GM06990 (cell line): Measurements from ENCODE around the gene DCDC2B.
"Not testable (repeated sequence)": the region's sequence is repeated elsewhere in the genome, so short reads cannot be mapped to it uniquely, and the experiment has no call there.

ENCODE experiments used
- DNase-seq: peaks from one replicate; pipeline ENCODE4 v3.0.0-alpha.2; 2011; ENCODE audit not compliant: insufficient read length; ENCODE audit errors: extremely low read depth
- H3K27me3 ChIP-seq: replicated peaks from 2 replicates; pipeline ENCODE4 v1.6.0; 2011; ENCODE audit warnings: low read length; ENCODE audit not compliant: control insufficient read depth, insufficient read depth
- H3K36me3 ChIP-seq: 2 replicates; pipeline ENCODE4 v1.5.1; 2011; ENCODE audit warnings: low read length; ENCODE audit not compliant: control insufficient read depth, insufficient read depth
- H3K4me3 ChIP-seq: replicated peaks from 2 replicates; pipeline ENCODE4 v1.5.1; 2011; ENCODE audit warnings: low read depth, mild to moderate bottlenecking, control low read depth, low read length
- TF ChIP-seq, protein P1 (sequence below): IDR thresholded peaks from 2 replicates; pipeline ENCODE4 v1.5.1; 2011; ENCODE audit warnings: low read length, control low read depth, mild to moderate bottlenecking, inconsistent platforms; ENCODE audit not compliant: insufficient read depth, poor library complexity, severe bottlenecking

The DCDC2B gene

DNA sequence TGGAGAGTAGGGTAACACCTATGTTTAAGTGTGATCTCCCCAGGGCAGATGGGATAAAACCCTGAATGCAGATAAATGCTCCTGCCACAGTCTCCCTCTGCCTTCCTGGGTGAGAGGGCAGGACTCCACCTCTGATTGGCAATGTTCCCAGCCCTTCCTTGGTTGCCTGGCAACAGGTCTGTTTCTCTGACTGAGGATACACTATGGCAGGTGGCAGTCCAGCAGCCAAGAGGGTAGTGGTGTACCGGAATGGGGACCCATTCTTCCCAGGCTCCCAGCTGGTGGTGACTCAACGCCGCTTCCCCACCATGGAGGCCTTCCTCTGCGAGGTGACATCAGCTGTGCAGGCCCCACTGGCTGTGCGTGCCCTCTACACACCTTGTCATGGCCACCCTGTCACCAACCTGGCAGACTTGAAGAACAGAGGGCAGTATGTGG lies at the start of gene DCDC2B:
TSS of gene DCDC2B (plus strand) at position 199 of the 438 bp plus-strand sequence. CDS start at position 204, 5 bp downstream.
- Histone ChIP-seq H3K36me3 (peaks cover 7% of the 10 kb centered on the region), H3K4me3 (no peak within 1 kb of the TSS), H3K27me3 (no peaks in the 10 kb centered on the region)
- TF ChIP-seq, protein P1, sequence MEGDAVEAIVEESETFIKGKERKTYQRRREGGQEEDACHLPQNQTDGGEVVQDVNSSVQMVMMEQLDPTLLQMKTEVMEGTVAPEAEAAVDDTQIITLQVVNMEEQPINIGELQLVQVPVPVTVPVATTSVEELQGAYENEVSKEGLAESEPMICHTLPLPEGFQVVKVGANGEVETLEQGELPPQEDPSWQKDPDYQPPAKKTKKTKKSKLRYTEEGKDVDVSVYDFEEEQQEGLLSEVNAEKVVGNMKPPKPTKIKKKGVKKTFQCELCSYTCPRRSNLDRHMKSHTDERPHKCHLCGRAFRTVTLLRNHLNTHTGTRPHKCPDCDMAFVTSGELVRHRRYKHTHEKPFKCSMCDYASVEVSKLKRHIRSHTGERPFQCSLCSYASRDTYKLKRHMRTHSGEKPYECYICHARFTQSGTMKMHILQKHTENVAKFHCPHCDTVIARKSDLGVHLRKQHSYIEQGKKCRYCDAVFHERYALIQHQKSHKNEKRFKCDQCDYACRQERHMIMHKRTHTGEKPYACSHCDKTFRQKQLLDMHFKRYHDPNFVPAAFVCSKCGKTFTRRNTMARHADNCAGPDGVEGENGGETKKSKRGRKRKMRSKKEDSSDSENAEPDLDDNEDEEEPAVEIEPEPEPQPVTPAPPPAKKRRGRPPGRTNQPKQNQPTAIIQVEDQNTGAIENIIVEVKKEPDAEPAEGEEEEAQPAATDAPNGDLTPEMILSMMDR, result no peak
- DNase-seq, result no peak

DNA sequence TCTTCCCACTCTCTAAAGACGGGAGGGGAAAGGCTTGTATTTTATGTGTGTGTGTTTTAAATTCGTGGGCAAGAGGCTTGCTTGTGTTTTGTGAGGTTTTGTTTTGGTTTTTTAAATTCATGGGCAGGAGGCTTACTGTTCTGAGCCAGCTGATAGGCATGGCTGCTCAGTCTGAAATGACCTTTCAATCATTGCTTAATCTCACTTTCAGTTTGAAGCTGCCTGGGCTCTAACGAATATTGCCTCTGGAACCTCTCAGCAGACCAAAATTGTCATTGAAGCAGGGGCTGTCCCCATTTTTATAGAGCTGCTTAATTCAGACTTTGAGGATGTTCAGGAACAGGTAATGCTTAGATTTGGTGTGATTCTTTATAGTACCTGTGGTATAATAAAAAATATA lies 49.7 kb upstream of the DCDC2B start:
- TF ChIP-seq, protein P1, result no peak
- Histone ChIP-seq H3K36me3 (peaks cover 20% of the 10 kb centered on the region), H3K4me3 (no peak overlapping the region), H3K27me3 (no peaks in the 10 kb centered on the region)
- no peak for DNase-seq

DNA sequence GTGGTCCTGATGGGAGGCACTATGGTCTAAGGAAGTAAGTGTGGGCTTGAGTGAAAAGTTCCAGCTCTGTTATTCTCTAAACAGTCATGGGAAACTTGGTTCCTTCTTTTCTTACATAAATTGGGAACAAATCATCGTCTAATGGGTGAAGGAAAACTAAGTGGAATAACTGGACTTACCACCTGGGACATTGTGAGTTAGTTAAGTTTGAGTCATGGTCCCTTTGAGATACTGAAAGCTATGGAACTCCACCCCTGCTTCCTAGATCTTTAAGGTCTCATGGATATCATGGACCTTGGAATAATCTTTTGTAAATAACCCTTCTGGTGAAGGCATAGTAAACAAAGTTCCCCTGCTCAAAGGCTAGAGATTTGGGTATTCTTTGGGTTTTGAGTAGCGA lies 45.5 kb upstream of the DCDC2B start:
- no peak for DNase-seq
- H3K4me3 ChIP-seq, result no peak overlapping the region
- TF ChIP-seq, protein P1, result no peak
- H3K36me3 ChIP-seq, result peaks cover 22% of the 10 kb centered on the region
- H3K27me3 ChIP-seq, result no peaks in the 10 kb centered on the region

DNA sequence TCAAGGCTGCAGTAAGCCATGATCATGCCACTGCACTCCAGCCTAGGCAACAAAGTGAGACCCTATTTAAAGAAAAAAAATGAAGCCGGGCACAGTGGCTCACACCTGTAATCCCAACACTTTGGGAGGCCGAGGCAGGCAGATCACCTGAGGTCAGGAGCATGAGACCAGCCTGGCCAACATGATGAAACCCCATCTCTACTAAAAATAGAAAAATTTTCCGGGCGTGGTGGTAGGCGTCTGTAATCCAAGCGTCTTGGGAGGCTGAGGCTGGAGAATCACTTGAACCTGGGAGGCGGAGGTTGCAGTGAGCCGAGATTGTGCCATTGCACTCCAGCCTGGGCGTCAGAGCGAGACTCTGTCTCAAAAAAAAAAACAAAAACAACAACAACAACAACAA lies 43.3 kb upstream of the DCDC2B start:
- not testable (repeated sequence) for H3K4me3 ChIP-seq, DNase-seq, H3K27me3 ChIP-seq
- H3K36me3 ChIP-seq, result peaks cover 26% of the 10 kb centered on the region

DNA sequence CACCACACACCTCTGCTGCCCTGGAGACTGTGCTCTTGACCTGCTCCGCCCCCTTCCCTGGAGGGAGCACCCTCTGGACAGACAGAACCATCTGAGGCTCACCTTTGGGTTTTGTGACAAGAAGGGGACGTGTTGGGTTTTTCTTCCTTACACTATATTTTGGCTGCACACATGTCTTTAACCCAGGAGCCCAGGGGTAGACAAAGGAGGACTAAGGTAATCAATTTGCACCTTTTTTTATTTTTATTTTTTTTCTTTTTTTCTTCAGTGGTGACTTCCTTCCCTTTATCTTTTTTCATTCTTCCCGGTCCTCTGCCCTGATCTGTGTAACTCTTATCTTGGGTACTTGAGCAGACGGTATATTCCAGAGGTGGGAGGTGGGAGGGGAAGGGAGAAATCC lies 37.9 kb upstream of the DCDC2B start:
- H3K27me3 ChIP-seq, result no peaks in the 10 kb centered on the region
- TF ChIP-seq, protein P1, result no peak
- no peak for DNase-seq
- H3K36me3 ChIP-seq, result peaks cover 26% of the 10 kb centered on the region
- no peak overlapping the region for H3K4me3 ChIP-seq

DNA sequence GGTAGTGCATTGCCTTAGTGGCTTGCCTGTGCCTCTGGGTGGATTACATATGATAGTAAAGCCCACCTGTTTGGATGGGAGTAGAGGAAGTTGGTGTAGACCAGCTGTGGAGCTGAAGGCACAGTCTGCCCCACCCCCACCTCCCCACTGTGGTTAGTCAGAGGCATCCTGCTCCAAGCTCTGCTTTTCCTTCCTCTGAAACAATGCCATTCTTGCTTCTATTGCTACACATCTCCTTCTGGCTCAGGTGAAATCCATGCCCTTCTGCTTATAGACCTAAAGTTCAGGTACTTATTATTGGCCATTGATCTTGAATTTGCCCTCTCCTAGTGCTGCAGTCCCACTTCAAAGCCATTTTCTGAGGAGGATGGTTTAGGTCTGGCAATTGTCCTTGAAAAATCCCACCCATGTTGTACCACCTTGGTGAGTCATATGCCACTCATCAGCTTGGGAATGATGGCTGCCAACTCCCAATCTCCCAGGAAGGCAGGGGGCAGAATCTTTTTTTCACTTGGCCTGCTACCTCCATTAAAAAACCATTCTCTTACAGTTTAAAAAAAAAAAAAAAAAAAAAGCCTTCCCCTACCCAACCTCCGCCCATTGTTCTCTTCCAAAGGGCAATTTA lies 36.2 kb upstream of the DCDC2B start:
- TF ChIP-seq, protein P1, result no peak
- no peak for DNase-seq
- Histone ChIP-seq H3K4me3 (no peak overlapping the region), H3K36me3 (peaks cover 23% of the 10 kb centered on the region), H3K27me3 (no peaks in the 10 kb centered on the region)
